BE2C (cell line): ENCODE measurements around the gene TTLL6.
"Not testable (repeated sequence)": the region's sequence is repeated elsewhere in the genome, so short reads cannot be mapped to it uniquely, and the experiment has no call there.

Experiments
- DNase-seq: peaks from one replicate; pipeline ENCODE4 v3.0.0-alpha.2; 2020
- H3K27me3 ChIP-seq: fragments of 250-450 bp; sonication (Bioruptor Pico); 2 replicates; pipeline ENCODE4 v1.5.1; 2020; ENCODE audit warnings: mild to moderate bottlenecking
- H3K36me3 ChIP-seq: fragments of 250-450 bp; sonication (Bioruptor Pico); 2 replicates; pipeline ENCODE4 v1.5.1; 2020; ENCODE audit warnings: mild to moderate bottlenecking
- H3K4me1 ChIP-seq: fragments of 250-450 bp; sonication (Bioruptor Pico); 2 replicates; pipeline ENCODE4 v1.5.1; 2020
- H3K4me3 ChIP-seq: 2 replicates; pipeline ENCODE4 v1.5.1; 2011; ENCODE audit warnings: low read depth, low read length
- H3K9me3 ChIP-seq: fragments of 250-450 bp; sonication (Bioruptor Pico); 2 replicates; pipeline ENCODE4 v1.5.1; 2020
- CTCF ChIP-seq: IDR thresholded peaks from 2 replicates; pipeline ENCODE4 v1.5.1; 2012; ENCODE audit warnings: mild to moderate bottlenecking, low read depth, low read length

The TTLL6 gene

GRCh38 chr17:48850792-48851323 lies 33.8 kb upstream of the TTLL6 start:
- no peak for TF ChIP-seq CTCF
- Histone ChIP-seq H3K4me1 (no peaks in the 10 kb centered on the region), H3K27me3 (no peaks in the 10 kb centered on the region), H3K9me3 (no peaks in the 10 kb centered on the region), H3K4me3 (no peak overlapping the region), H3K36me3 (peaks cover 6% of the 10 kb centered on the region; the same call in 1 of the 2 replicates)
- DNase-seq = no peak

- Histone ChIP-seq H3K36me3 (peaks cover 10% of the 10 kb centered on the region; the same call in 1 of the 2 replicates), H3K4me3 (no peak overlapping the region), H3K27me3 (no peaks in the 10 kb centered on the region), H3K9me3 (no peaks in the 10 kb centered on the region), H3K4me1 (peaks cover 7% of the 10 kb centered on the region)
- DNase-seq = no peak
- no peak for TF ChIP-seq CTCF
These were observed 26.3 kb upstream of the TTLL6 start for GRCh38 chr17:48843187-48843900.

GRCh38 chr17:48842746-48843145 lies 25.7 kb upstream of the TTLL6 start:
- no peak for DNase-seq
- H3K9me3 ChIP-seq = no peaks in the 10 kb centered on the region
- H3K36me3 ChIP-seq = peaks cover 5% of the 10 kb centered on the region; the same call in 1 of the 2 replicates
- no peak overlapping the region for H3K4me3 ChIP-seq
- no peaks in the 10 kb centered on the region for H3K27me3 ChIP-seq
- peaks cover 7% of the 10 kb centered on the region for H3K4me1 ChIP-seq
- TF ChIP-seq CTCF = no peak

GRCh38 chr17:48841395-48841831 lies 24.4 kb upstream of the TTLL6 start:
- H3K36me3 ChIP-seq = peaks cover 5% of the 10 kb centered on the region; the same call in 1 of the 2 replicates
- no peak for TF ChIP-seq CTCF
- H3K4me1 ChIP-seq = peaks cover 7% of the 10 kb centered on the region
- no peaks in the 10 kb centered on the region for H3K27me3 ChIP-seq
- no peak overlapping the region for H3K4me3 ChIP-seq
- H3K9me3 ChIP-seq = no peaks in the 10 kb centered on the region
- DNase-seq = no peak

- Histone ChIP-seq H3K36me3 (peaks cover 5% of the 10 kb centered on the region; the same call in 1 of the 2 replicates), H3K9me3 (no peaks in the 10 kb centered on the region), H3K4me3 (no peak overlapping the region), H3K27me3 (no peaks in the 10 kb centered on the region), H3K4me1 (peaks cover 7% of the 10 kb centered on the region)
- TF ChIP-seq CTCF = no peak
- no peak for DNase-seq
These were observed 23.4 kb upstream of the TTLL6 start for GRCh38 chr17:48840441-48840840.

GRCh38 chr17:48837458-48837857 lies 20.4 kb upstream of the TTLL6 start:
- H3K9me3 ChIP-seq, H3K4me3 ChIP-seq, H3K27me3 ChIP-seq, DNase-seq, H3K36me3 ChIP-seq, H3K4me1 ChIP-seq: not testable (repeated sequence)
